Hematopoietic multipotent progenitor cell treated with erythropoietin and hydrocortisone succinate and interleukin-3 and kit ligand, for 17 days (in vitro differentiated cells): ENCODE results near the gene CDKL5.
A peak's percentile ranks its signal among the peaks of the same experiment; 100 is the strongest.

Experiments
- DNase-seq: peaks from one replicate; pipeline ENCODE4 v3.0.0-alpha.2; 2015; ENCODE audit warnings: low spot score

Gene CDKL5

DNA sequence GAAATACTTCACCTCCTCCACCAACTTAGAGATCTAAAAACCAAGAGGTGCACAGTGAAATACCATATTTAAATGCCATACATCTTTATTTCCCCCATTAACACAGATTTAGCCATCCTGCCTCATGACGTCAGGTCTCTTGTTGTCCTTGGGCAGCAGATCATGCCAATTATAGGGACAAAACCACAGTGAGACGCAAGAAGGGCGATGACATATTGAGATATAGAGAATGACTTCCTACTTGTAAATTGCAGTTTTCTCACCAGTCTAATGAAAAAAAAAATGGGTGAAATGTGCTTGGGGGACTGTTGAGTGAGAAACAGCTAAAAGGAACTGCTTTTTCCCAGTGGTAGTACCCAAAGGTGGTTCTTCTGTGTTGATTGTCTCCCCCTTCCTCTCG lies 222.2 kb downstream of the CDKL5 start:
- DNase-seq: no peak

DNA sequence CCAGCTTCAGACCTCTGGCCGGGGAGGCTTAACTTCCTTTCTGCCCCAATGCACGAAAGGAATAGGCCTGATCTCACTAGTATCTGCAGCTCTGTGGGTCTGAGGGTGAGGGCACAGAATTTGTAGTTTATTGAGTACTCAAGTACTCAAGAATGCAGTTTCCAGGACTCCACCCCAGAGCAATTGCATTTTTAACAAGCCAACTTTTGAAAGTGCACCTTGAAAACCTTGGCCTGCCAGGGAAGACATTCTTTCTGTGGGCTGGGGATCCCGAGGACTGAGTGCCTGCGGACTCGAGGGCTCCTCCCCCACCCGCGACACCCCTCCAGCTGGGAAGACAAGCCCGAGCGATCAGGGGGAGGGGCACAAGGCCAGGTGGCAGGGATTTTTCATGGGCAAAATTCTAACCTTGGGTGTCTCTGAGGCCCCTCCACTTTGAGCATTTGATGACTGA lies 224.1 kb downstream of the CDKL5 start:
- DNase-seq: no peak

GRCh38 chrX:18650662-18651061 lies 225.3 kb downstream of the CDKL5 start:
- no peak for DNase-seq

DNA sequence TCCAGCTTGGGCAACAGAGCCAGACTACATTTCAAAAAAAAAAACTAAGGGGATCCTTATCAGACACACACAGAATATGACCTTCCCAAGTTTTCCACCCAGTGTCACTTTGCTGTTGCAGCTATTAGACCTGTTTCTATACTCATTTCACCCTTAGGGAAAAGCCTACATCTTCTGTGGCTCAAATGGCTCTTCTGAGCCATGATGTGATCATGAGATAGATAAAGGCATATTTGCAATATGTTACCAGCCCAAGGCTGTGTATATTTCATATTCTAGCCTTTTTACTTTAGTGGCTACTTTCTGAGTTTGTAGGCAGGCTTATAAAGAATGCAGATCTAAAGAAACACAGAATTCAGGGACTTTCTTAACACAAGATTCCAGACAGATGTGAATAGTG lies 227.2 kb downstream of the CDKL5 start:
- no peak for DNase-seq

- no peak for DNase-seq
Measured at GRCh38 chrX:18654875-18655836, 229.7 kb downstream of the CDKL5 start.

DNA sequence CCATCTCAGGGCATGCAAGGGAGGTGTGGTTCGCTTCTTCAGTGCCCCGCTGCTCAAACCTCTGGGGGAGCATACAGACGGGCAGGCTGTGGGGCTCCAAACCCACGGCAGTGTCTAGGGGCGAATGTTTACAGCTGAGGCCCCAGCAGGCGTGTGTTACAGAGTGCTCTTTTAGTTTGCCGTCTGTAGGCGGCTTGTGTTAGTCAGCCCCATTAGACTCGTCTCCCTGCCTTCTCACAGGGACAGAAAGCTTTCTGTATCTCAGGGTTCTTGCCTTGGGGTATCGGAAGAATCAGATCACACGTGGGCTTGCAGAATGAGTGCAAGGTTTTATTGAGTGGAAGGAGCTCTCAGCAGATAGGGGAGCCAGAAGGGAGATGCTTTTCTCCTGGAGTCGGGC lies 235.9 kb downstream of the CDKL5 start:
- DNase-seq: no peak

GRCh38 chrX:18664947-18665346 lies 239.5 kb downstream of the CDKL5 start:
- DNase-seq: no peak

DNA sequence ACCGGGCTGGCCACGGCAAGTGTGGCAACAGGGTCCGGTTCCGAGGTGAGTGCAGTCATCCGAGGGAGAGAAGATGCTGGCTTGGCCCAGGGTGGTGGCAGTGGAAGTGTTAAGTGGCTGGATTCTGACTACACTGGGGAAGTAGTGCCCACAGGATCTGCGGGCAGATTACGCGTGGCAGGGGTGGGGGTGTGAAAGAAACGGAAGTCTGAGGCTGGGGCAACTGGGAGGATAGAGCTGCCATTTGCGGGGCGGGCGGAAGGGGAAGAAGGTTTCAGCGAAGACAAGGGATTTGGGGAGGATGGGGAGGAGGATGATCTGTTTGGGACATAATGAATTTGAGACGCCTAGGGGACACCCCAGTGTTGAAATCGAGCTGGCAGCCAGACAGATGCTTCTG lies 241.2 kb downstream of the CDKL5 start:
- no peak for DNase-seq

- no peak for DNase-seq
Measured at GRCh38 chrX:18668071-18668835, 242.8 kb downstream of the CDKL5 start.

DNA sequence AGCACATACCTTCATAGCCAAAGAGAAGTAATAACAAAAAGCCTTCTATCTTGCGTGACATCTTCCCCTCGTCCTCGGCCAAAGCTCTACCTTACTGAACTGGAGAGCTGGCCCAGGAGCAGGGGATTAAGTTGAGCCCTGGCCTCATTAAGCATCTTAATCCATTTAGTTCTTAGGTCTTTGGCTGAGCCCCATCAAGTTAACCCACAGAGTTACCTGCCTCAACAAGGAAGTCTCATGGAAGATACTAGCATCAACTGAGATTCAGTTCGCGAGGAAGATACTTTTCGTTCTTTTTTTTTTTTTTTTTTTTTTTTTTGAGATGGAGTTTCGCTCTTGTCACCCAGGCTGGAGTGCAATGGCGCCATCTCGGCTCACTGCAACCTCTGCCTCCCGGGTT lies 246.6 kb downstream of the CDKL5 start, which contains the start of gene RS1:
Gene RS1 (minus strand): TSS at position 101 of the 400 bp plus-strand sequence. CDS start 40 bp downstream, at position 61.
- DNase-seq: no peak

DNA sequence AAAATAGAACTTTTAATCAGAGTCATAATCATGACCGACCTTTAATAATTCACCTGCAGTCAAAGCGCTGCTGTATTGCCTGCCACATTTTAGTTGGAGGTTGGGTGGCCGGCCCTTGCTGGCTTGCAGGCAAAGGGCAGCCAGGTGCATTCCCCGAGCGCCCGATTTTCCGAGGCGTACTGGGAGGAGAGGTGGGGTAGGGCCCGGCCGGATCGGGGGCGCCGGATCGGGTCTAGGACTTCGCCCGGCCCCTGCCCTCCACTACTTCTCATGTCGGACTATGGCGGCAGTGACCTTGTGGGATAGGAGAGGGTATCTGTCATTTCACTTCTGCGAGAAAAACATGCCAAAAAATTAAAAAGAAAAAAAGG lies 249.0 kb downstream of the CDKL5 start:
- no peak for DNase-seq

DNA sequence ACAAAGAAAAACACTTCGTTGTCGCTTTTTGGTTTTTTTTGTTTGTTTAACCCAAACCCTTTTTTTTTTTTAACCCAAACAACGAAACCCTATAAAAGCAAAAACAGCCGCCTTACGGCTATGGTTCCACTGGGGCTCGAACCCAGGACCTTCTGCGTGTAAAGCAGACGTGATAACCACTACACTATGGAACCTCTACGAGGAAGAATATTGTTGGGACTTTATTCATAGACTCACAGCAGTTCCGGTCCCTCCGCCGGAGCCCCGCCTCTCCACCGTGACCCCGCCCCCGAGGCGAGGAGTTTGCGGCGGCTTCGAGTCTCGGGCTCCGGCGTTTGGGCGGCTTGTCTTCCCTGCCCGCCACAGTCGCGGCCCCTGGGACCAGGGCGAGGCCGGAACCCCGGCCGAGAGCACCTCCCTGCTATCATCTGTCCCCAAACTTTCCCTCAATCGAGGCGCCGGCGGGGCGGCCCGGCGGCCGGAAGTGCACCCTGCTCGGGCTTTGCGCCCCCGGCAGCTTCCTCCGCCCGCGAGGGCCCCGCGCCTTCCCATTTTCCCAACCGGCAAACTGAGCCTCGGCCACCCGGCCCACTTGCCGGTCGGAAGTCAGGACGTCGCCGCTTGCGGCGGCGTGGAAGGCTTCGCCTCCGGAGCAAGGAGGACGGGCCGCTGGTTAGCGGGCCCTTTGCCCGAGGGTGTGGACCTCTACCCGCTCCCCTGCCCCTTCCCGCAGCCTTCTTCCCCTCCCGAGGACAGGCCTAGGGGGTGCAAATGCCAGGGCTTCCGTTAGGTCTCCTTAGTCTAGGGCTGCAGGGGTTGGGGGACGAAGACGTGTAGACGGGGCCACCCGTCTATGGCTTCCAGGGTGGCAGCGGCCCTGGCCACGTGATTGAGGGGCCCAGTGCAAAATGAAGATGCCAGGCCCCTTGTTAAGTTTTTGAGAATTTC lies 249.7 kb downstream of the CDKL5 start:
- peak; percentile 81 for DNase-seq

GRCh38 chrX:18676050-18676449 lies 250.6 kb downstream of the CDKL5 start:
- DNase-seq: no peak

DNA sequence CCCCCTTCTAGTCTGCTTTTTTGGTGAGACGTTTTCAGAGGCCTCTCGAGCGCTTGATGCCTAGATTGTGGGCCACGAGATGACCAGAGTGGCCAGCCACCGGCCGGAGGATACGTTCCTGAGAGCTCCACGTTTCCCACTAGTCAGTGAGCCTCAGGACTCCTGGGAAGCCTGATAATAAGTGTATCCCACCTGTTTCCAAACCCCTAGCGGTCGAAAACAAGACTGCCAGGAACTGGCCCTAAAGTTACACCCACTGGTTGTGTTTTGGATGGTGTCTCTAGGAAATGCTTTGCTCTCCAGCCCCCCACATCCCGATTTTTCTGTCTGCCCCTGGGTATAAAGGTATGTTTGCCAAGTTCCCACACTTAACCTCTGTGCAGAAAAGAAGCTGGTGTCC lies 251.1 kb downstream of the CDKL5 start:
- no peak for DNase-seq

- DNase-seq: no peak
Measured at GRCh38 chrX:18677161-18677869, 251.9 kb downstream of the CDKL5 start.

DNA sequence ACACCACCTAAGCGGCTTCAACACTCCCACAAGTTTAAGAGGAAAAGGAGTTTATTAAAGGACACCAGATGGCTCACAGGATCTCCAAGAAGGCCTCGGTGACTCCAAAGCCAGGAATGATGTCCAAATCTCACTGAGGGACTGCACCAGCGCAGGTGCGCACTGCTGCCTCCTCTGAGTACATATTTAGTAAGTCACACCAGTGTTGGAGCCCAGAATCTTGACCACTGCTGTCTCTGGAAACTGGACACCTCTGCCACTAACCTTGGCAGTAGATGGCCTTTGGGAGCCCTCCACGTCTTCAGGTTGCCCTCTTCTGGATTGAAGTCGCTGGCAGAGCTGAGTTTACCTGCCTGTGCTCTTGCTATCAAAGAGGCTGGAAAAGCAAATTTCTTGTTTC lies 256.6 kb downstream of the CDKL5 start:
- DNase-seq: no peak

DNA sequence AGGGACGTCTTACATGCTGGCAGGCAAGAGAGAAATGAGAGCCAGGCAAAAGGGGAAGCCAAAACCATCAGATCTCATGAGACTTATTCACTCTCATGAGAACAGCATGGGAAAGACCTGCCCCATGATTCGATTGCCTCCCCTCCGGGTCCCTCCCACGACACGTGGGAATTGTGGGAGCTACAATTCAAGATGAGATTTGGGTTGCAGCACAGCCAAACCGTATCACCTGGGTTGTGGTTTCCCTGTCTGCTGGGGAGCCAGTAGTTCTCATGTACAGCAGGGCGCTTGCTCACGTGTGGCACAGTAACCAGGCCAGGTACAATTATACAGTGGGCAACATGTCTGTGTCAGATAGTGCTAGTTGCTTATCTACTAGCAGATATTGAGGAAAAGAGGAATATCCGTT lies 257.6 kb downstream of the CDKL5 start:
- DNase-seq: no peak

DNA sequence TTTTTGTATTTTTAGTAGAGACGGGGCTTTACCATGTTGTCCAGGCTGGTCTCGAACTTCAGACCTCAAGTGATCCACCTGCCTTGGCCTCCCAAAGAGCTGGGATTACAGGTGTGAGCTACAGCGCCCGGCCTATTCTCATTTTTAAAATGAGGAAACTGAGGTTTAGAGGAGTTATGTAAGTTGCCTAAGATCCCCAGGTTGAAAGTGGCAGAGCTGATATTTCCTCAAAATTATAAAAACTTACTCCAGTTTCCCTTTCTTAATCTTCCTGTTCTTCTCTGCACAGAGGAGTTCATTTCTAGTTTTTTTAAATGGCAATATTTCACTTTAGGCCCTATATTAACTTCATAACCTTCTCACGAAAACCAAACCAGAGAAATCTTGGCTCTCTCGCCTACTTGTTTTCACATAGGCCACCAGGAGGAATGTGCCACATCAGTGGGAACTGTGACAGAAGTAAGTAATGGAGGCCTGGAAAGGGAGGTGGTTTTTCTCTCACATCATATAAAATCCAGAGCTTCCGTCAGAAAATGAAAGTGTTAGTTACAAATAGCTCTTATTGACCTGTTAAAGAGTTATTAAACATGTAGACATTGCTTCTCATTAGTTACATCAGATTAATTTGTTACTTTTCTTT lies 262.6 kb downstream of the CDKL5 start:
- no peak for DNase-seq

- DNase-seq: no peak
Measured at GRCh38 chrX:18691431-18691830, 266.0 kb downstream of the CDKL5 start.

- no peak for DNase-seq
Measured at GRCh38 chrX:18692541-18692940, 267.1 kb downstream of the CDKL5 start.

- no peak for DNase-seq
Measured at GRCh38 chrX:18696653-18697052, 271.2 kb downstream of the CDKL5 start.
